HG02678 (cell line): ENCODE measurements around the gene CPLANE1.

Experiments
- ATAC-seq: cut with Tn5 transposase; IDR thresholded peaks from one replicate; pipeline ENCODE4 v1.9.1; 2021; ENCODE audit warnings: mild to moderate bottlenecking, moderate library complexity; ENCODE audit not compliant: unreplicated experiment

The CPLANE1 gene

GRCh38 chr5:37071901-37072581 lies 177.1 kb downstream of the CPLANE1 start:
- ATAC-seq = no peak

DNA sequence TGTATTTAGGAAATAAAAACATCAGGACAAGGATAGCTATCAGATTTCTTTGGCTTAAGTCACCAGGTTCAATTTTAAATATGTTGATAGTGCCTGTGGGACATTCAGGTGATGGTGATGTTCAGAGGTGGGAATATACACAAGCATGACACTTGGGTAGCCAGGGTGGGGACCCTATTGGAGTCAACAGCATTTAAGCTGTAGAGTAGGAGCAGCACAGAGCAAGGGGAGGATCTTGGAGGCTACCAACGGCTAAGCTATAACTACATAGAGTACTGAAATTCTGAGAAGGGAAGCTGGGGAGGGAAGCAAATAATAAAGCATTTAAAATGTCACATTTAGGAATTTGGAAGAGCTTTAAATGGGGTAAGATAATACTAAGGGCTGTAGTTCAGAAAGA lies 177.7 kb downstream of the CPLANE1 start:
- no peak for ATAC-seq

DNA sequence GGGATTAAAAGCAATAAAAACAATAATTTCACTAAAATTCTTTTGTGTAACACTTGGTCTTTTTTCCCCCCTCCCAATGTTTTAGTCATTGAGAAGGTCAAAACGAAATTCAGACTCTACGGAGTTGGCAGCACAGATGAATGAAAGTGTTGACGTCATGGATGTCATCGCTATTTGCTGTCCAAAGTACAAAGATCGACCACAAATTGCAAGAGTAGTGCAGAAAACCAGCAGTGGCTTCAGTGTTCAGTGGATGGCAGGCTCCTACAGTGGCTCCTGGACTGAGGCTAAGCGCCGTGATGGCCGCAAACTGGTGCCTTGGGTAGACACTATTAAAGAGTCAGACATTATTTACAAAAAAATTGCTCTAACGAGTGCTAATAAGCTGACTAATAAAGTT lies 184.7 kb downstream of the CPLANE1 start:
- no peak for ATAC-seq

DNA sequence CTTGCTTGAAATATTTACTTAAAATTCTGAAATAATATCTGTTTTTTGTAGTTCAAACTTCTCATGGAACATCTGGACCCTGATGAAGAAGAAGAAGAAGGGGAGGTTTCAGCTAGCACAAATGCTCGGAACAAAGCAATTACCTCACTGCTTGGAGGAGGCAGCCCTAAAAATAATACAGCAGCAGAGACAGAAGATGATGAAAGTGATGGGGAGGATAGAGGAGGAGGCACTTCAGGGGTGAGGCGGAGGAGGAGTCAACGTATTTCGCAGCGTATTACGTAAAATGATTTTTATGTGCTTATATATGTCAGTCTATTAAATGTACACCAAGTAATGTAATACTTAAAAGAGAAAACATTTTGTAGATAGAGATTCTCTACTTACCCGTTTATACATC lies 185.4 kb downstream of the CPLANE1 start:
- ATAC-seq = no peak

- ATAC-seq = no peak
Measured at GRCh38 chr5:37060030-37060429, 189.1 kb downstream of the CPLANE1 start.

- ATAC-seq = no peak
Measured at GRCh38 chr5:37056762-37057161, 192.4 kb downstream of the CPLANE1 start.
